GM10266 (cell line): Measurements from ENCODE around the gene MRPL10.

ENCODE experiments used
- DNase-seq: peaks from one replicate; pipeline ENCODE4 v3.0.0; 2012; ENCODE audit errors: extremely low spot score
- TF ChIP-seq, protein P1 (sequence below): IDR thresholded peaks from 2 replicates; pipeline ENCODE4 v1.5.1; 2012; ENCODE audit warnings: mild to moderate bottlenecking, low read depth; ENCODE audit not compliant: control insufficient read depth, insufficient read depth; ENCODE audit errors: missing control alignments

MRPL10 gene

DNA sequence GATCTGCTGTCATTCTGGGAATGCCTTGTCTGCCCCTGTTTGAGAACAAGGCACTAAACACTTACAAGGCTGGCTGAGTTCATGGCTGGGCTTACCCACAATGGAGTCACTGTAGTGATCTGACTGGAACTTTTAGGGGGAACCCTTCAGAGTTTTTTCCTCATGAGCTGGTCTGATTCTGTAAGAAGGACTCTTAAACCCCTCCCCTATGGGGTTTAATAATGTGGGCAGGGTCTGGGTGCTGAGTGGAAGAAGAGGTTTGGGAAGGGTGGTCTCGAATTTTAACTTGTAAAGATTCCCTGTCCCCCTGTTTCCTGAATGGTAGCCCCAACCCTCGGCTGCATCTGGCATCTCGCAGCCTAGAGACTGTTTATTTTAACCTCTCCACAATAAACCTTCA, 40.3 kb downstream of the MRPL10 start:
- no peak for DNase-seq
- TF ChIP-seq, protein P1, sequence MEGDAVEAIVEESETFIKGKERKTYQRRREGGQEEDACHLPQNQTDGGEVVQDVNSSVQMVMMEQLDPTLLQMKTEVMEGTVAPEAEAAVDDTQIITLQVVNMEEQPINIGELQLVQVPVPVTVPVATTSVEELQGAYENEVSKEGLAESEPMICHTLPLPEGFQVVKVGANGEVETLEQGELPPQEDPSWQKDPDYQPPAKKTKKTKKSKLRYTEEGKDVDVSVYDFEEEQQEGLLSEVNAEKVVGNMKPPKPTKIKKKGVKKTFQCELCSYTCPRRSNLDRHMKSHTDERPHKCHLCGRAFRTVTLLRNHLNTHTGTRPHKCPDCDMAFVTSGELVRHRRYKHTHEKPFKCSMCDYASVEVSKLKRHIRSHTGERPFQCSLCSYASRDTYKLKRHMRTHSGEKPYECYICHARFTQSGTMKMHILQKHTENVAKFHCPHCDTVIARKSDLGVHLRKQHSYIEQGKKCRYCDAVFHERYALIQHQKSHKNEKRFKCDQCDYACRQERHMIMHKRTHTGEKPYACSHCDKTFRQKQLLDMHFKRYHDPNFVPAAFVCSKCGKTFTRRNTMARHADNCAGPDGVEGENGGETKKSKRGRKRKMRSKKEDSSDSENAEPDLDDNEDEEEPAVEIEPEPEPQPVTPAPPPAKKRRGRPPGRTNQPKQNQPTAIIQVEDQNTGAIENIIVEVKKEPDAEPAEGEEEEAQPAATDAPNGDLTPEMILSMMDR: no peak

- peak; percentile 79 for DNase-seq
- TF ChIP-seq, protein P1: peak; percentile 75
Measured at GRCh38 chr17:47789611-47790561, 41.5 kb downstream of the MRPL10 start.

DNA sequence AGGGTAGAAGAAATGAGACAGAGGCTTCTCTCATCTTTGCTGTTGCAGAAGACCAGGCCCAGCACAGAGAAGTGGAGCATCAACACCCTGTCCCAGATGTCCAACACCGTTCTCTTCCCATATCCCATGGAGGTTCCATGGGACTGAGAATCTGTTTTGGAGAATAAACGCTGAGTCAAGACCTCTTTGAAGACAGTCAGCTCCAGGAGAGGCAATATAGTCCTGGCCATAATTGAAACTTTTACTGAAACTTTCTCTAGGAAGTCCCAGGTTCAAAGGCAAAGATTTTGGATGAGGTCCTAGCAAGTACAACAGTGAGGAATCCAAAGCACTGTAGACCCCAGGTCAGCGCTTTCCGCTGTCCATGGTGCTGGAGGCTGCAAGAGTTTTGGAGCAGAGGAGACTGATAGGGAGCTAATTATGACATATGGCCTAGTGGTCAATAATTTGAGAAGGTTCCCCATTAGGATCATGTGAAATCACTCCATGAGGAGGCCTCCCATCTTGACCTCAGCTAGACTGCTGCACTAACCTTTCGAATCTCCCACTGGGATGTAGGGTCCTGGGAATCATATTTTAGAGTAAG, 45.7 kb downstream of the MRPL10 start:
- TF ChIP-seq, protein P1: no peak
- DNase-seq: no peak

- DNase-seq: no peak
- TF ChIP-seq, protein P1: no peak
Measured at GRCh38 chr17:47781397-47781796, 49.9 kb downstream of the MRPL10 start.

GRCh38 chr17:47778184-47778635, 53.1 kb downstream of the MRPL10 start:
- no peak for DNase-seq
- TF ChIP-seq, protein P1: no peak

GRCh38 chr17:47776330-47777197, 54.8 kb downstream of the MRPL10 start:
- peak; percentile 82 for DNase-seq
- TF ChIP-seq, protein P1: peak; percentile 68
